NCI-H1048 (cell line): ENCODE data around the gene ABHD16A.

Experiments
- DNase-seq: peaks from one replicate; lab custom pipeline; 2025; lab: John Stamatoyannopoulos, UW

ABHD16A gene

GRCh38 chr6:31702819-31703716, at the start of gene ABHD16A:
TSS of gene ABHD16A (minus strand) at chr6:31703324. CDS start at chr6:31703281, 43 bp downstream.
- peak; percentile 96 for DNase-seq

GRCh38 chr6:31752739-31753319, 49.7 kb upstream of the ABHD16A start:
- no peak for DNase-seq

GRCh38 chr6:31750411-31751022, 47.4 kb upstream of the ABHD16A start:
- no peak for DNase-seq

- no peak for DNase-seq
These were observed 46.3 kb upstream of the ABHD16A start for GRCh38 chr6:31749301-31750036.

GRCh38 chr6:31744422-31744821, 41.3 kb upstream of the ABHD16A start:
- no peak for DNase-seq

GRCh38 chr6:31742894-31743293, 39.8 kb upstream of the ABHD16A start:
- DNase-seq: no peak

GRCh38 chr6:31741815-31742214, 38.7 kb upstream of the ABHD16A start:
- no peak for DNase-seq

GRCh38 chr6:31740397-31741223, 37.5 kb upstream of the ABHD16A start:
- DNase-seq: no peak

- DNase-seq: peak; percentile 98
These were observed 36.7 kb upstream of the ABHD16A start, which contains the start of gene MSH5 for GRCh38 chr6:31739639-31740396. TSS of gene MSH5 (plus strand) at chr6:31740005. CDS start at chr6:31740467, 462 bp downstream.

- DNase-seq: no peak
These were observed 35.2 kb upstream of the ABHD16A start for GRCh38 chr6:31737991-31738979.

GRCh38 chr6:31737315-31737990, 34.3 kb upstream of the ABHD16A start:
- DNase-seq: no peak

- DNase-seq: no peak
These were observed 33.7 kb upstream of the ABHD16A start for GRCh38 chr6:31736768-31737314.

GRCh38 chr6:31736021-31736767, 33.1 kb upstream of the ABHD16A start, which contains the start of gene CLIC1:
TSS of gene CLIC1 (minus strand) at chr6:31736530. CDS start at chr6:31736300, 230 bp downstream.
- peak; percentile 63 for DNase-seq

GRCh38 chr6:31734821-31735406, 31.8 kb upstream of the ABHD16A start:
- no peak for DNase-seq

- no peak for DNase-seq
These were observed 31.2 kb upstream of the ABHD16A start for GRCh38 chr6:31734247-31734820.

GRCh38 chr6:31733734-31734133, 30.6 kb upstream of the ABHD16A start:
- no peak for DNase-seq

- DNase-seq: no peak
These were observed 28.9 kb upstream of the ABHD16A start for GRCh38 chr6:31732029-31732428.
